ENCODE results near the gene GPC6. TPM values are rescaled to one million over a fixed set of nuclear protein-coding genes. Genes with fewer than 3 reads are reported as not detected.

Gene GPC6
- total RNA-seq, 3 donors from 2014 or later (not counting 1 experiment from before 2014, with no cell fraction given), result not detected

- no peak overlapping the region for H3K4me3 ChIP-seq (ENCODE audit: low read length)
- H3K4me3 Mint-ChIP-seq, result no peak overlapping the region
- H3K4me1 Mint-ChIP-seq, result no peaks in the 10 kb centered on the region
- H3K4me1 ChIP-seq (ENCODE audit: control insufficient read depth, insufficient read depth, low read length), result no peaks in the 10 kb centered on the region
- no peaks in the 10 kb centered on the region for H3K36me3 Mint-ChIP-seq
- no peak for ATAC-seq
- 90% methylated on average over 2 of the region's 2 CpGs for WGBS (ENCODE audit: insufficient coverage)
- no peaks in the 10 kb centered on the region for H3K27me3 ChIP-seq (ENCODE audit: control insufficient read depth, insufficient read depth, low read length)
- no peaks in the 10 kb centered on the region for H3K36me3 ChIP-seq (ENCODE audit: control insufficient read depth, insufficient read depth, low read length)
- TF ChIP-seq, protein P1, sequence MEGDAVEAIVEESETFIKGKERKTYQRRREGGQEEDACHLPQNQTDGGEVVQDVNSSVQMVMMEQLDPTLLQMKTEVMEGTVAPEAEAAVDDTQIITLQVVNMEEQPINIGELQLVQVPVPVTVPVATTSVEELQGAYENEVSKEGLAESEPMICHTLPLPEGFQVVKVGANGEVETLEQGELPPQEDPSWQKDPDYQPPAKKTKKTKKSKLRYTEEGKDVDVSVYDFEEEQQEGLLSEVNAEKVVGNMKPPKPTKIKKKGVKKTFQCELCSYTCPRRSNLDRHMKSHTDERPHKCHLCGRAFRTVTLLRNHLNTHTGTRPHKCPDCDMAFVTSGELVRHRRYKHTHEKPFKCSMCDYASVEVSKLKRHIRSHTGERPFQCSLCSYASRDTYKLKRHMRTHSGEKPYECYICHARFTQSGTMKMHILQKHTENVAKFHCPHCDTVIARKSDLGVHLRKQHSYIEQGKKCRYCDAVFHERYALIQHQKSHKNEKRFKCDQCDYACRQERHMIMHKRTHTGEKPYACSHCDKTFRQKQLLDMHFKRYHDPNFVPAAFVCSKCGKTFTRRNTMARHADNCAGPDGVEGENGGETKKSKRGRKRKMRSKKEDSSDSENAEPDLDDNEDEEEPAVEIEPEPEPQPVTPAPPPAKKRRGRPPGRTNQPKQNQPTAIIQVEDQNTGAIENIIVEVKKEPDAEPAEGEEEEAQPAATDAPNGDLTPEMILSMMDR (IDR thresholded peaks at IDR 0.05), result no peak
- no peak overlapping the region for H3K27ac Mint-ChIP-seq
- no peak for DNase-seq
- no peaks in the 10 kb centered on the region for H3K27me3 Mint-ChIP-seq (ENCODE audit: low read depth in 2 of 2)
- no peak overlapping the region for H3K27ac ChIP-seq (ENCODE audit: low read length)
- peaks cover 4 to 6% of the 10 kb centered on the region in 2 donors for H3K9me3 Mint-ChIP-seq
- H3K9me3 ChIP-seq (ENCODE audit: control insufficient read depth, insufficient read depth, low read length), result no peaks in the 10 kb centered on the region
- intact Hi-C loops (cut with micrococcal nuclease), result no loop called here
Observed at GRCh38 chr13:93956426-93956825, 729.8 kb downstream of the GPC6 start.

GRCh38 chr13:93957371-93957770 is 730.8 kb downstream of the GPC6 start:
- TF ChIP-seq, protein P1 (IDR thresholded peaks at IDR 0.05), result no peak
- DNase-seq, result no peak
- Histone ChIP-seq H3K27ac (ENCODE audit: low read length) (no peak overlapping the region), H3K9me3 (ENCODE audit: control insufficient read depth, insufficient read depth, low read length) (no peaks in the 10 kb centered on the region), H3K36me3 (ENCODE audit: control insufficient read depth, insufficient read depth, low read length) (no peaks in the 10 kb centered on the region), H3K4me1 (ENCODE audit: control insufficient read depth, insufficient read depth, low read length) (no peaks in the 10 kb centered on the region), H3K4me3 (ENCODE audit: low read length) (no peak overlapping the region), H3K27me3 (ENCODE audit: control insufficient read depth, insufficient read depth, low read length) (no peaks in the 10 kb centered on the region)
- Mint-ChIP-seq H3K4me3 (no peak overlapping the region), H3K27ac (no peak overlapping the region), H3K9me3 (peaks cover 4 to 6% of the 10 kb centered on the region in 2 donors), H3K4me1 (no peaks in the 10 kb centered on the region), H3K27me3 (ENCODE audit: low read depth in 2 of 2) (no peaks in the 10 kb centered on the region), H3K36me3 (no peaks in the 10 kb centered on the region)
- intact Hi-C loops (cut with micrococcal nuclease), result no loop called here
- no peak for ATAC-seq
- 83% methylated on average over 1 of the region's 2 CpGs for WGBS (ENCODE audit: insufficient coverage)

- no peak overlapping the region for H3K4me3 ChIP-seq (ENCODE audit: low read length)
- H3K9me3 ChIP-seq (ENCODE audit: control insufficient read depth, insufficient read depth, low read length), result no peaks in the 10 kb centered on the region
Observed at GRCh38 chr13:93959796-93960533, 733.4 kb downstream of the GPC6 start.

More at GRCh38 chr13:93959796-93960533, 733.4 kb downstream of the GPC6 start:
- Histone ChIP-seq H3K4me1 (ENCODE audit: control insufficient read depth, insufficient read depth, low read length) (no peaks in the 10 kb centered on the region), H3K36me3 (ENCODE audit: control insufficient read depth, insufficient read depth, low read length) (no peaks in the 10 kb centered on the region), H3K27me3 (ENCODE audit: control insufficient read depth, insufficient read depth, low read length) (no peaks in the 10 kb centered on the region), H3K27ac (ENCODE audit: low read length) (no peak overlapping the region)
- no peak overlapping the region for H3K4me3 Mint-ChIP-seq
- H3K27ac Mint-ChIP-seq, result no peak overlapping the region
- WGBS (ENCODE audit: insufficient coverage), result 90% methylated on average over 7 of the region's 10 CpGs
- peaks cover 4 to 6% of the 10 kb centered on the region in 2 donors for H3K9me3 Mint-ChIP-seq
- TF ChIP-seq, protein P1 (IDR thresholded peaks at IDR 0.05), result no peak
- intact Hi-C loops (cut with micrococcal nuclease), result no loop called here
- DNase-seq (no peak), ATAC-seq (no peak)
- H3K36me3 Mint-ChIP-seq, result no peaks in the 10 kb centered on the region
- no peaks in the 10 kb centered on the region for H3K4me1 Mint-ChIP-seq
- no peaks in the 10 kb centered on the region for H3K27me3 Mint-ChIP-seq (ENCODE audit: low read depth in 2 of 2)

Measured in natural killer cell (primary cell).